Measurements from ENCODE around the gene HSD17B12.

The HSD17B12 gene

GRCh38 chr11:43868852-43869567 lies 188.5 kb downstream of the HSD17B12 start:
- DNase-seq (ENCODE audit: low read depth), result peak; percentile 82

GRCh38 chr11:43871051-43871450 lies 190.5 kb downstream of the HSD17B12 start:
- no peak for DNase-seq (ENCODE audit: low read depth)

GRCh38 chr11:43872995-43873394 lies 192.5 kb downstream of the HSD17B12 start:
- DNase-seq (ENCODE audit: low read depth), result no peak

DNA sequence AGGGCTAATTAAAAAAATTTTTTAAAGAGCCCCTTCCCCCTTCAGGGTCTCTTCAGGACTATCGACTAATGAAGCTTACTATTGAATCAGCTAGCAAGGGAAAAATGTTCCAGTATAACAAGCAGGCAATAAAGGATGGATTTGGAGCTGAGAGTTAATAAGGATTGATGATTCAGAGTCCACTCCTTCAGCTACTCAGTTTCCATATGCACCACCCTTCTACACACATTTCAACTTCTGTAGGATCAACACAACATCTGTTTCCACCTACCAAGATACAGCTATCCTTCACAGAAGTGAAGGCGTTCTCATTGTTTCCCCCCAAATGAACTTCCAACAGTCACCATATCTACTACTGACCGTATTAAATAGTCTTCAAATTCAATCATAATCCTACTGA lies 193.5 kb downstream of the HSD17B12 start:
- no peak for DNase-seq (ENCODE audit: low read depth)

- DNase-seq (ENCODE audit: low read depth), result no peak
These were observed 194.2 kb downstream of the HSD17B12 start for GRCh38 chr11:43874738-43875137.

- no peak for DNase-seq (ENCODE audit: low read depth)
These were observed 199.5 kb downstream of the HSD17B12 start for GRCh38 chr11:43879789-43880639.

GRCh38 chr11:43880640-43881159 lies 200.2 kb downstream of the HSD17B12 start, which contains the start of gene ALKBH3:
Gene ALKBH3 (plus strand): TSS chr11:43880831. CDS start chr11:43882653, 1,822 bp downstream.
- DNase-seq (ENCODE audit: low read depth), result peak; percentile 91

DNA sequence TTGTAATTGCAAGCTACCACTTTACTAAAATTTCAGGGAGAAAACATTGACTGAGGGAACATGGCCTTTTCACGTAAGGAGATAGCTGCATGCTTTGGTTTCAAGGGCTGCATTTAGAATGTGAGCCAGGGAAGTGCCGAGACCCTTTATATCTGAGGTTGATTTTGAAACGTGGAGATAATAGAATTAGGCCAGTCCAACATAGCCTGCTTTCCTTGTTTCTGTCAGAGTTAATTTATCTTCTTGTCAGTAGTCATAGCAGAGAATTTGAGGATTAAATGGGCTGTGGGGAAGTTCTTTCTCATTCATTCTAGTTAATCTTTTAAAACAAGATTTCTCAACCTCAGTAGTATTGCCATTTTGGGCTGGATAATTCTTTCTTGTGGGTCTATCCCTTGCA lies 212.3 kb downstream of the HSD17B12 start:
- DNase-seq (ENCODE audit: low read depth), result no peak

DNA sequence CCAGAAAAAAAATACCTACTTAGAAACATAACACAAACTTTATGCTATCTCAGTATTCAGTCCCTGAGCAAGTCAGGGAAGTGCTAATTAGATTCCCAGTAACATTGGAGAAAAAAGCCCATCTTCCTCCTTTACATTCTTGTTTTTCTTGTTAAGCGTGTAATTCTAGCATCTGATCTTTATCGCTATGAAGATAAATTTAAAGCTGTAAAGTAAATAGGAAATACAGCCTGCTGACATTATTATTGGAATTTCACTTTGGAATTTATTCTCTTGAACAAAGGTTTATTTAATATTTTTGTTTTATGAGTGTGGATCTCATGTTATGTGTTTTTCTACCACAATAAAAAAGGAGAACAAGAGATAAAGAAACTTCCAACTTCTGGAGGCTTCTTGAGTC lies 214.0 kb downstream of the HSD17B12 start:
- DNase-seq (ENCODE audit: low read depth), result no peak

DNA sequence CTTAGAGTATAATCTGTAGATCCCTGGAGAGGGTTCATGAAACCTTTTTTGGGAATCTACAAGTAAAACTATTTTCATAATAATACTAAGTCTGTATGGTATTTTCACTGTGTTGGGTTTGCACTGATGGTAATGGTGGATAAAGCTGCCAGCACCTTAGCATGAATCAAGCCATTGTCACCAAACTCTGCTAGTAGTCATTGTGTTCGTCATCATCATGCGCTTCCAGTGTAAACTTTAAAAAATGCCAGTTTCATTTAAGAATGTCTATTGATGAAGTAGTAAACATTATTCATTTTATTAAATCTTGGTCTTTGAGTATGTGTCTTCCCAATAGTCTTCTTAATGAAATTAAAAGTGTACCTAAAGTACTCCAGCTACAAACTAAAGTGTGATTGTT lies 215.1 kb downstream of the HSD17B12 start:
- DNase-seq (ENCODE audit: low read depth), result no peak

DNA sequence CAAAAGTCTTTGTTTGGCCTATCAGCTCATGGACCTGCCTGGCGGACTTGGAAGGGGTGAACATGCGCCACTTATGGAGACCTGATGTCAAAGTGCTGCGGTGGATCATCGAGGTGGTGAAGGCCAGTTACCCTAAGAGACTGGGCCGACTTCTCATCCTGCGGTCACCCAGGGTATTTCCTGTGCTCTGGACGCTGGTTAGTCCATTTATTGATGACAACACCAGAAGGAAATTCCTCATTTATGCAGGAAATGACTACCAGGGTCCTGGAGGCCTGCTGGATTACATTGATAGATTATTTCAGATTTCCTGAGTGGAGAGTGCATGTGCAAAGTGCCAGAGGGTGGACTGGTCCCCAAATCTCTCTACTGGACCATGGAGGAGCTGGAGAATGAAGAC lies 218.0 kb downstream of the HSD17B12 start:
- DNase-seq (ENCODE audit: low read depth), result no peak

DNA sequence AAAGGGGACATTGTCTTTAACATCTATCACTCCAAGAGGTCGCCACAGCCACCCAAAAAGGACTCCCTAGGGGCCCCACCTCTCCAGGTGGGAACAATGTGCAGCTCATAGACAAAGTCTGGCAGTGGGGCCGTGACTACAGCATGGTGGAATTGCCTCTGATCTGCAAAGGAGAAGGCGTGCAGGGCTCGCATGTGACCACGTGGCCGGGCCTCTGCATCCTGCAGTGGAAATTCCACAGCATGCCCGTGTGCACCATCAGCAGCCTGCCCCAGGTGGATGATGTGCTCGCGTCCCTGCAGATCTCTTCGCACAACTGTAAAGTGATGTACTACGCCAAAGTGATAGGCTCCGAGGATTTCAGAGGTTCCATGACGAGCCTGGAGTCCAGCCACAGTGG lies 218.6 kb downstream of the HSD17B12 start:
- DNase-seq (ENCODE audit: low read depth), result no peak

- DNase-seq (ENCODE audit: low read depth), result no peak
These were observed 221.0 kb downstream of the HSD17B12 start for GRCh38 chr11:43901551-43901950.

- no peak for DNase-seq (ENCODE audit: low read depth)
These were observed 222.5 kb downstream of the HSD17B12 start for GRCh38 chr11:43903078-43903477.

- DNase-seq (ENCODE audit: low read depth), result no peak
These were observed 223.4 kb downstream of the HSD17B12 start for GRCh38 chr11:43903969-43904368.

- DNase-seq (ENCODE audit: low read depth), result peak; percentile 15
These were observed 224.4 kb downstream of the HSD17B12 start for GRCh38 chr11:43904742-43905535.

DNA sequence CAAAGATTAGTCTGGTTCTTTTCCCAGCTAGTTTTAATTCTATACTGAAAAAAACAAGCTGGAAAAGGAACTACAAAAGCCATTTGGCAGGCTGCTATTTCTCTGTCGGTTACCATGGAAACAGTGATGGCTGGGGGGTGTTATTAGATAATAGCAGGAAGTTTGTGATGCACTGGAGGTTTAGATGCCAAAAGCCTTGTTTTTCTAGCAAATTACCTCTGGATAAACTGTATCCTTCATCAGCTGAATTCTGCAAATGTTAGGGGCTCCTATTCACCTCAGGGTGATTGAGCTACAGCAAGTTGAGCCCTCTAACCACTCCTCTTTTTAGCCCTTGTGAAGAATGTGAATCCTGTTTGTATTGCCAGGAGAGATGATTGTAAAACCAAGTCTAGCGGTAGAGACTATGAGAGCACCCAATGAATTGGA lies 225.3 kb downstream of the HSD17B12 start:
- peak; percentile 41 for DNase-seq (ENCODE audit: low read depth)

Measured in EH (cell line).